GM19468 (cell line): ENCODE data around the gene RPIA.

Experiments used
- ATAC-seq: cut with Tn5 transposase; IDR thresholded peaks from one replicate; pipeline ENCODE4 v1.9.1; 2021; ENCODE audit warnings: mild to moderate bottlenecking, moderate library complexity, moderate number of reproducible peaks; ENCODE audit not compliant: unreplicated experiment; ENCODE audit errors: extremely low read depth

RPIA gene

GRCh38 chr2:88683160-88684021, 8.1 kb upstream of the RPIA start:
- ATAC-seq: no peak

- no peak for ATAC-seq
Measured at GRCh38 chr2:88684519-88684918, 7.0 kb upstream of the RPIA start.

GRCh38 chr2:88686320-88686719, 5.2 kb upstream of the RPIA start:
- ATAC-seq: no peak

- ATAC-seq: no peak
Measured at GRCh38 chr2:88687384-88687783, 4.1 kb upstream of the RPIA start.

- no peak for ATAC-seq
Measured at GRCh38 chr2:88690591-88691338, 708 bp upstream of the RPIA start.

- ATAC-seq: no peak
Measured at GRCh38 chr2:88692187-88692586, 714 bp downstream of the RPIA start.

GRCh38 chr2:88693911-88694414, 2.5 kb downstream of the RPIA start:
- ATAC-seq: no peak

- no peak for ATAC-seq
Measured at GRCh38 chr2:88696611-88697010, 5.1 kb downstream of the RPIA start.

GRCh38 chr2:88697370-88698026, 6.0 kb downstream of the RPIA start:
- ATAC-seq: no peak

GRCh38 chr2:88698027-88698413, 6.5 kb downstream of the RPIA start:
- ATAC-seq: no peak

- ATAC-seq: no peak
Measured at GRCh38 chr2:88698498-88699233, 7.2 kb downstream of the RPIA start.

- no peak for ATAC-seq
Measured at GRCh38 chr2:88707003-88707402, 15.5 kb downstream of the RPIA start.

GRCh38 chr2:88709181-88709631, 17.7 kb downstream of the RPIA start:
- no peak for ATAC-seq

- no peak for ATAC-seq
Measured at GRCh38 chr2:88711289-88711688, 19.8 kb downstream of the RPIA start.

GRCh38 chr2:88711897-88712296, 20.4 kb downstream of the RPIA start:
- ATAC-seq: no peak

- no peak for ATAC-seq
Measured at GRCh38 chr2:88713408-88713807, 21.9 kb downstream of the RPIA start.

- no peak for ATAC-seq
Measured at GRCh38 chr2:88714667-88715066, 23.2 kb downstream of the RPIA start.

GRCh38 chr2:88720399-88720798, 28.9 kb downstream of the RPIA start:
- ATAC-seq: no peak

- ATAC-seq: no peak
Measured at GRCh38 chr2:88721268-88721667, 29.8 kb downstream of the RPIA start.
